Right cardiac atrium (tissue), 5 donors: ENCODE results near the gene PPM1H. TPM values are rescaled to one million over a fixed set of nuclear protein-coding genes. Genes with fewer than 3 reads are reported as not detected.

ENCODE experiments used
- ATAC-seq, 2 donors: fragments of 200-7000 bp; cut with Tn5 transposase; one replicate each; pipeline versions ENCODE4 v1.8.0 to v1.9.1; 2020; ENCODE audit warnings: moderate library complexity in 2 of 2, mild to moderate bottlenecking in 1 of 2
- DNase-seq, 3 donors: peaks; one replicate each; pipeline ENCODE4 v3.0.0-alpha.2; 2020
- H3K27ac ChIP-seq: one replicate; pipeline ENCODE4 v1.5.1; 2013; ENCODE audit warnings: mild to moderate bottlenecking, low read length, control low read depth, moderate library complexity
- H3K27me3 ChIP-seq: one replicate; pipeline ENCODE4 v1.6.1; 2013; ENCODE audit not compliant: control insufficient read depth, insufficient read depth
- H3K4me1 ChIP-seq: one replicate; pipeline ENCODE4 v1.6.1; 2013; ENCODE audit warnings: low read length; ENCODE audit not compliant: control insufficient read depth, insufficient read depth
- H3K4me3 ChIP-seq: one replicate; pipeline ENCODE4 v1.5.1; 2013; ENCODE audit warnings: low read length, control low read depth
- H3K9me3 ChIP-seq: one replicate; pipeline ENCODE4 v1.6.1; 2013; ENCODE audit warnings: low read length; ENCODE audit not compliant: control insufficient read depth
- WGBS: extraction: QIAGEN DNeasy Blood & Tissue Kit; methylation state at CpG from one replicate; pipeline ENCODE4 v1.1.7; 2013; 5-methylcytosine and 5-hydroxymethylcytosine counted together
- intact Hi-C, 4 donors: fragments of 100-400 bp; cut with DNase I; formaldehyde crosslinking; loops; one replicate each; pipeline versions ENCODE4 v1.11.0 to v1.14.0; 2022 to 2023
- polyA plus RNA-seq: library from polyadenylated mRNA; stranded (reverse); fragments of 200-250 nt; gene quantifications from one replicate; pipeline ENCODE4 v1.2.3, GENCODE V29; 2013
- total RNA-seq, 4 donors: library from RNA; stranded (reverse); fragmentation: NEBNext Ultra II Directional; extraction: Animal tissue kit (Norgen Biotek cat#: 25700); gene quantifications; one replicate each; pipeline ENCODE4 v1.2.1, GENCODE V29; 2021
- donor health status: healthy with polysubstance abuse.
- donor health status: DM: no; HTN: yes; CAD: no.
- donor health status: DM: no; HTN: no; CAD: no.
- donor health status: DM: no; HTN: yes; CAD: no; lungs with severe emphysema.
- donor health status: DM: yes; HTN: yes; CAD: no.

The PPM1H gene
- total and polyA plus RNA-seq, 5 donors, result 1.0 to 4.4 (median 3.5) TPM

- Histone ChIP-seq H3K27me3 (no peaks in the 10 kb centered on the region), H3K4me3 (no peak overlapping the region), H3K4me1 (peaks cover 2% of the 10 kb centered on the region), H3K9me3 (no peaks in the 10 kb centered on the region), H3K27ac (no peak overlapping the region)
- DNase-seq (no peak), ATAC-seq (no peak)
- intact Hi-C loops, result no loop called here
- WGBS, result 88% methylated on average over 2 of the region's 2 CpGs
These were observed 316.0 kb downstream of the PPM1H start for GRCh38 chr12:62618930-62619329.

GRCh38 chr12:62618319-62618718 is 316.6 kb downstream of the PPM1H start:
- DNase-seq (no peak), ATAC-seq (peak in 1 of 2 donors; percentile 40)
- Histone ChIP-seq H3K27ac (no peak overlapping the region), H3K27me3 (no peaks in the 10 kb centered on the region), H3K4me1 (peaks cover 2% of the 10 kb centered on the region), H3K9me3 (no peaks in the 10 kb centered on the region), H3K4me3 (no peak overlapping the region)
- intact Hi-C loops, result no loop called here

GRCh38 chr12:62613081-62613480 is 321.9 kb downstream of the PPM1H start:
- H3K9me3 ChIP-seq, result no peaks in the 10 kb centered on the region
- DNase-seq (no peak), ATAC-seq (no peak)
- WGBS, result 96% methylated on average over 1 of the region's 1 CpG
- intact Hi-C loops, result no loop called here
- H3K4me3 ChIP-seq, result no peak overlapping the region
- H3K27me3 ChIP-seq, result no peaks in the 10 kb centered on the region
- no peaks in the 10 kb centered on the region for H3K4me1 ChIP-seq
- no peak overlapping the region for H3K27ac ChIP-seq

GRCh38 chr12:62606654-62607053 is 328.3 kb downstream of the PPM1H start:
- Histone ChIP-seq H3K27me3 (no peaks in the 10 kb centered on the region), H3K9me3 (no peaks in the 10 kb centered on the region), H3K27ac (no peak overlapping the region), H3K4me1 (no peaks in the 10 kb centered on the region), H3K4me3 (no peak overlapping the region)
- intact Hi-C loops, result loop anchor here in 1 of 4 donors (10.0 kb wide), 1 partner anchor 98 kb away; no protein-coding TSS in a partner anchor
- ATAC-seq, result no peak
- no peak for DNase-seq
- WGBS, result 98% methylated on average over 1 of the region's 1 CpG

- Histone ChIP-seq H3K4me1 (no peaks in the 10 kb centered on the region), H3K4me3 (no peak overlapping the region), H3K27ac (no peak overlapping the region), H3K27me3 (no peaks in the 10 kb centered on the region), H3K9me3 (no peaks in the 10 kb centered on the region)
- intact Hi-C loops, result loop anchor here in 1 of 4 donors (10.0 kb wide), 1 partner anchor 99 kb away; no protein-coding TSS in a partner anchor
- 97% methylated on average over 2 of the region's 2 CpGs for WGBS
- no peak for DNase-seq
- ATAC-seq, result no peak
These were observed 329.0 kb downstream of the PPM1H start for GRCh38 chr12:62605981-62606380.

GRCh38 chr12:62604871-62605270 is 330.1 kb downstream of the PPM1H start:
- Histone ChIP-seq H3K4me1 (no peaks in the 10 kb centered on the region), H3K4me3 (peak overlapping the region; percentile 71), H3K27me3 (no peaks in the 10 kb centered on the region), H3K27ac (no peak overlapping the region), H3K9me3 (no peaks in the 10 kb centered on the region)
- ATAC-seq (no peak), DNase-seq (no peak)
- 27% methylated on average over 4 of the region's 4 CpGs for WGBS
- intact Hi-C loops, result loop anchor here in 2 of 4 donors (5.0 to 10.0 kb wide), 3 partner anchors 100 to 192 kb away; no protein-coding TSS in a partner anchor

- 43% methylated on average over 1 of the region's 1 CpG for WGBS
- ATAC-seq (no peak), DNase-seq (no peak)
- intact Hi-C loops, result loop anchor here in 2 of 4 donors (5.0 to 10.0 kb wide), 3 partner anchors 100 to 193 kb away; no protein-coding TSS in a partner anchor
- no peaks in the 10 kb centered on the region for H3K9me3 ChIP-seq
- peak overlapping the region; percentile 71 for H3K4me3 ChIP-seq
- H3K27me3 ChIP-seq, result no peaks in the 10 kb centered on the region
- H3K27ac ChIP-seq, result no peak overlapping the region
- H3K4me1 ChIP-seq, result no peaks in the 10 kb centered on the region
These were observed 330.6 kb downstream of the PPM1H start for GRCh38 chr12:62604373-62604772.

GRCh38 chr12:62603811-62604098 is 331.2 kb downstream of the PPM1H start:
- Histone ChIP-seq H3K4me1 (no peaks in the 10 kb centered on the region), H3K9me3 (no peaks in the 10 kb centered on the region), H3K4me3 (peak overlapping the region; percentile 71), H3K27ac (peak overlapping the region; percentile 97), H3K27me3 (no peaks in the 10 kb centered on the region)
- ATAC-seq (no peak), DNase-seq (no peak)
- WGBS, result 0% methylated on average over 14 of the region's 14 CpGs
- intact Hi-C loops, result loop anchor here in 2 of 4 donors (5.0 to 10.0 kb wide), 3 partner anchors 101 to 194 kb away; no protein-coding TSS in a partner anchor

- Histone ChIP-seq H3K27ac (peak overlapping the region; percentile 97), H3K9me3 (no peaks in the 10 kb centered on the region), H3K4me1 (no peaks in the 10 kb centered on the region), H3K4me3 (peak overlapping the region; percentile 71), H3K27me3 (no peaks in the 10 kb centered on the region)
- intact Hi-C loops, result loop anchor here in 2 of 4 donors (5.0 to 10.0 kb wide), 3 partner anchors 102 to 194 kb away; no protein-coding TSS in a partner anchor
- under 1% methylated on average over 94 of the region's 94 CpGs for WGBS
- ATAC-seq, result peak; percentile 94 to 96
- peak; percentile 89 to 95 (median 95) for DNase-seq
These were observed 331.7 kb downstream of the PPM1H start for GRCh38 chr12:62603061-62603810.

- under 1% methylated on average over 66 of the region's 66 CpGs for WGBS
- Histone ChIP-seq H3K9me3 (no peaks in the 10 kb centered on the region), H3K4me1 (no peaks in the 10 kb centered on the region), H3K27ac (peak overlapping the region; percentile 97), H3K27me3 (no peaks in the 10 kb centered on the region), H3K4me3 (peak overlapping the region; percentile 71)
- peak; percentile 93 to 97 (median 96) for DNase-seq
- ATAC-seq, result peak; percentile 93 to 94
- intact Hi-C loops, result loop anchor here in 2 of 4 donors (5.0 to 10.0 kb wide), 3 partner anchors 102 to 195 kb away; no protein-coding TSS in a partner anchor
These were observed 332.5 kb downstream of the PPM1H start for GRCh38 chr12:62602255-62603060.

- no peak for ATAC-seq
- DNase-seq, result no peak
- 21% methylated on average over 2 of the region's 2 CpGs for WGBS
- Histone ChIP-seq H3K27me3 (no peaks in the 10 kb centered on the region), H3K9me3 (no peaks in the 10 kb centered on the region), H3K27ac (peak overlapping the region; percentile 81), H3K4me1 (no peaks in the 10 kb centered on the region), H3K4me3 (peak overlapping the region; percentile 71)
- intact Hi-C loops, result loop anchor here in 2 of 4 donors (5.0 to 10.0 kb wide), 3 partner anchors 103 to 196 kb away; no protein-coding TSS in a partner anchor
These were observed 333.2 kb downstream of the PPM1H start for GRCh38 chr12:62601765-62602164.
